A549 (cell line): ENCODE measurements around the gene NOS1AP. TPM values are rescaled to one million over a fixed set of nuclear protein-coding genes. Genes with fewer than 3 reads are reported as not detected.

Experiments
- ATAC-seq, 2 experiments: fragments of 200-7000 bp in 1 of 2; fragments of >200 bp in 1 of 2; cut with Nextera tagmentation in 1 of 2; cut with Tn5 transposase in 1 of 2; 3 replicates each; pipeline versions ENCODE4 v1.8.0 to v1.9.1; 2018 to 2020; ENCODE audit warnings: mild to moderate bottlenecking in 1 of 2, moderate library complexity in 1 of 2
- CTCF ChIA-PET: fragments of 300-600 bp; sonication (Branson Sonifier 250); formaldehyde crosslinking; extraction: SDS; loops from one replicate; lab custom pipeline; 2021; ENCODE audit warnings: antibody characterized with exemption, inconsistent platforms; lab: Yijun Ruan, JAX
- POLR2A ChIA-PET: fragments of 350-600 bp; formaldehyde crosslinking; extraction: SDS; loops from one replicate; lab custom pipeline; 2021; ENCODE audit warnings: antibody characterized with exemption, inconsistent platforms; lab: Yijun Ruan, JAX
- DNase-seq, 2 experiments: peaks; one replicate each; pipeline versions ENCODE4 v3.0.0 to v3.0.0-alpha.2; 2011 to 2016; ENCODE audit warnings: low read depth in 1 of 2, low spot score in 1 of 2
- FAIRE-seq: peaks from 2 replicates; lab custom pipeline; 2011; peaks lifted over from hg19 to GRCh38; lab: Jason Lieb, UNC
- H3K27ac ChIP-seq, 2 experiments: fragments of >200 bp; sonication (Bioruptor Twin); formaldehyde crosslinking; 3 replicates each; pipeline ENCODE4 v1.5.1; 2016 to 2017
- H3K4me1 ChIP-seq: fragments of >200 bp; sonication (Bioruptor Twin); formaldehyde crosslinking; 3 replicates; pipeline ENCODE4 v1.6.1; 2016
- H3K4me2 ChIP-seq: fragments of >200 bp; sonication (Bioruptor Twin); formaldehyde crosslinking; 3 replicates; pipeline ENCODE4 v1.6.1; 2016
- H3K4me3 ChIP-seq: fragments of >200 bp; sonication (Bioruptor Twin); formaldehyde crosslinking; 3 replicates; pipeline ENCODE4 v1.5.1; 2016
- H3K9me3 ChIP-seq: fragments of >200 bp; sonication (Bioruptor Twin); formaldehyde crosslinking; 3 replicates; pipeline ENCODE4 v1.6.1; 2016
- BHLHE40 ChIP-seq: IDR thresholded peaks from 2 replicates; pipeline ENCODE4 v1.6.1; 2012; ENCODE audit warnings: low read depth, low read length, inconsistent platforms
- CBX8 ChIP-seq: fragments of 200-600 bp; sonication (generic); IDR thresholded peaks from 2 replicates; pipeline ENCODE4 v1.6.1; 2016
- CHD2 ChIP-seq: fragments of 150-350 bp; IDR thresholded peaks from 2 replicates; pipeline ENCODE4 v1.6.1; 2014; ENCODE audit warnings: low read length; ENCODE audit not compliant: partially characterized antibody
- CHD4 ChIP-seq: fragments of 200-600 bp; sonication (generic); IDR thresholded peaks from 2 replicates; pipeline ENCODE4 v1.6.1; 2016; ENCODE audit warnings: antibody characterized with exemption, mild to moderate bottlenecking, borderline replicate concordance
- CTCF ChIP-seq: fragments of >200 bp; sonication (Bioruptor Twin); formaldehyde crosslinking; IDR thresholded peaks from 3 replicates; pipeline ENCODE4 v1.5.1; 2016
- EHMT2 ChIP-seq: fragments of 200-600 bp; sonication (generic); IDR thresholded peaks from 2 replicates; pipeline ENCODE4 v1.6.1; 2016; ENCODE audit warnings: antibody characterized with exemption, low read depth, mild to moderate bottlenecking, moderate library complexity
- FOSB ChIP-seq: fragments of 250-450 bp; sonication (Bioruptor Pico); IDR thresholded peaks from 2 replicates; pipeline ENCODE4 v1.5.0; 2020; ENCODE audit warnings: mild to moderate bottlenecking, moderate library complexity
- HDAC2 ChIP-seq: fragments of 200-600 bp; sonication (generic); IDR thresholded peaks from 2 replicates; pipeline ENCODE4 v1.6.1; 2016
- HOXB5 ChIP-seq: fragments of 250-450 bp; sonication (Bioruptor Pico); IDR thresholded peaks from 2 replicates; pipeline ENCODE4 v1.5.0; 2020; ENCODE audit warnings: mild to moderate bottlenecking, moderate library complexity
- JUN ChIP-seq, 2 experiments: fragments of >200 bp; sonication (Bioruptor Twin); formaldehyde crosslinking; IDR thresholded peaks; 2 replicates in 1 of 2; 3 replicates in 1 of 2; pipeline ENCODE4 v1.6.1; 2016 to 2017
- JUNB ChIP-seq: fragments of >200 bp; sonication (Bioruptor Twin); formaldehyde crosslinking; IDR thresholded peaks from 2 replicates; pipeline ENCODE4 v1.6.1; 2016
- KDM1A ChIP-seq: fragments of 200-600 bp; sonication (generic); IDR thresholded peaks from 2 replicates; pipeline ENCODE4 v1.6.1; 2016; ENCODE audit warnings: low read depth, mild to moderate bottlenecking
- PBX3 ChIP-seq: IDR thresholded peaks from 2 replicates; pipeline ENCODE4 v1.6.1; 2012
- PHF8 ChIP-seq: fragments of 200-600 bp; sonication (generic); IDR thresholded peaks from 2 replicates; pipeline ENCODE4 v1.6.1; 2016; ENCODE audit warnings: low read depth, mild to moderate bottlenecking, antibody characterized with exemption, moderate library complexity, borderline replicate concordance
- RAD21 ChIP-seq, 2 experiments: fragments of >200 bp in 1 of 2; sonication (Bioruptor Twin) in 1 of 2; formaldehyde crosslinking in 1 of 2; IDR thresholded peaks in 1 of 2; conservative IDR thresholded peaks in 1 of 2; 2 replicates in 1 of 2; 3 replicates in 1 of 2; pipeline ENCODE4 v1.6.1; 2012 to 2018; ENCODE audit warnings: inconsistent platforms in 1 of 2
- RFX5 ChIP-seq: fragments of 450-650 bp; IDR thresholded peaks from 2 replicates; pipeline ENCODE4 v1.7.1; 2014; ENCODE audit warnings: antibody characterized with exemption, mild to moderate bottlenecking, moderate library complexity
- RNF2 ChIP-seq: fragments of 200-600 bp; sonication (generic); IDR thresholded peaks from 2 replicates; pipeline ENCODE4 v1.6.1; 2016; ENCODE audit warnings: low read depth, mild to moderate bottlenecking, antibody characterized with exemption, moderate library complexity, borderline replicate concordance
- USF2 ChIP-seq: fragments of 450-650 bp; IDR thresholded peaks from 2 replicates; pipeline ENCODE4 v1.6.1; 2014; ENCODE audit warnings: antibody characterized with exemption
- ZNF302 ChIP-seq: fragments of 250-450 bp; sonication (Bioruptor Pico); IDR thresholded peaks from 2 replicates; pipeline ENCODE4 v1.9.0; 2021; ENCODE audit warnings: inconsistent platforms, mild to moderate bottlenecking, moderate library complexity
- WGBS: methylation state at CpG from one replicate; pipeline ENCODE4 v1.1.6; 2017; ENCODE audit errors: missing lambda C conversion rate; 5-methylcytosine and 5-hydroxymethylcytosine counted together
- polyA plus RNA-seq, 4 experiments: library from polyadenylated mRNA; depleted of rRNA in 3 of 4; stranded (reverse); fragments of >200 nt; fragmentation: RNase III in 1 of 4; extraction: RNeasy Plus Mini Kit Qiagen cat#74134 plus additional on column Dnase treatment in 1 of 4; gene quantifications; 2 replicates in 3 of 4; 3 replicates in 1 of 4; pipeline ENCODE4 v1.2.3, GENCODE V29; 2011 to 2017

Gene NOS1AP
- polyA plus RNA-seq, 2 of the 4 experiments (the other 2 are of a cell fraction): 0.17 to 0.25 TPM

GRCh38 chr1:162367073-162367472 is 297.6 kb downstream of the NOS1AP start (continued):
- TF ChIP-seq HOXB5 (CRISPR knock-in tag) (no peak), FOSB (CRISPR knock-in tag) (no peak), RFX5 (no peak), CTCF (no peak)
- TF ChIP-seq, all 56 proteins: peak for 0

- 74% methylated on average over 9 of the region's 10 CpGs for WGBS
- H3K4me2 ChIP-seq: no peak overlapping the region
- TF ChIP-seq USF2 (no peak), BHLHE40 (no peak), JUNB (no peak), JUN (IDR thresholded peaks at IDR 0.05) (no peak), CHD4 (no peak), RNF2 (no peak), CHD2 (no peak), PBX3 (no peak), RAD21 (conservative IDR thresholded peaks at IDR 0.05 in 1 of 2, IDR thresholded peaks at IDR 0.05 in 1 of 2) (no peak), HOXB5 (CRISPR knock-in tag) (no peak), KDM1A (no peak), HDAC2 (no peak)
- no peak overlapping the region for H3K27ac ChIP-seq
- no peaks in the 10 kb centered on the region for H3K4me1 ChIP-seq
- POLR2A ChIA-PET: no interaction called here
- FAIRE-seq (no peak), ATAC-seq (no peak), DNase-seq (no peak)
- no peak overlapping the region for H3K4me3 ChIP-seq
- H3K9me3 ChIP-seq: no peaks in the 10 kb centered on the region
- CTCF ChIA-PET: no interaction called here
These were observed 298.3 kb downstream of the NOS1AP start for GRCh38 chr1:162367772-162368171.

- H3K27ac ChIP-seq: no peak overlapping the region
- TF ChIP-seq CBX8: no peak
- TF ChIP-seq CTCF: no peak
- no peak for TF ChIP-seq PHF8
- no peak for TF ChIP-seq EHMT2
- TF ChIP-seq CHD2: no peak
- TF ChIP-seq ZNF302 (CRISPR knock-in tag): no peak
- TF ChIP-seq CHD4: no peak
- TF ChIP-seq, all 56 proteins: peak for 0
- 60% methylated on average over 4 of the region's 4 CpGs for WGBS
- DNase-seq (no peak), ATAC-seq (no peak), FAIRE-seq (no peak)
- Histone ChIP-seq H3K4me2 (no peak overlapping the region), H3K9me3 (no peaks in the 10 kb centered on the region), H3K4me3 (no peak overlapping the region), H3K4me1 (peaks cover 3% of the 10 kb centered on the region; the same call in 1 of the 3 replicates)
- CTCF ChIA-PET: interaction anchor here (0.8 kb wide), 1 partner anchor 92 kb away, joined by 3 read pairs; no protein-coding TSS in a partner anchor
- POLR2A ChIA-PET: no interaction called here
These were observed 299.0 kb downstream of the NOS1AP start for GRCh38 chr1:162368451-162368850.
